Measurements from ENCODE around the gene GALNT7. TPM values are rescaled to one million over a fixed set of nuclear protein-coding genes. Genes with fewer than 3 reads are reported as not detected.
A peak's percentile ranks its signal among the peaks of the same experiment; 100 is the strongest.

Gene GALNT7
- total RNA-seq, 1 experiment from 2014 or later = 156 TPM

- intact Hi-C loops (cut with micrococcal nuclease; ENCODE audit: unreplicated experiment) (no loop called here), in situ Hi-C loops (cut with HindIII; ENCODE audit: low pct_unique_long_range_greater_than_20kb, low sequenced_read_pairs) (no loop called here)
- H3K4me3 ChIP-seq (ENCODE audit: low read depth in 2 of 2, low read length in 2 of 2) = no peak overlapping the region
- H3K9me3 ChIP-seq (ENCODE audit: control insufficient read depth, insufficient read depth, low read depth, low read length) = no peaks in the 10 kb centered on the region
- ChIA-PET POLR2A (no interaction called here), CTCF (no interaction called here)
- TF ChIP-seq, protein P1, sequence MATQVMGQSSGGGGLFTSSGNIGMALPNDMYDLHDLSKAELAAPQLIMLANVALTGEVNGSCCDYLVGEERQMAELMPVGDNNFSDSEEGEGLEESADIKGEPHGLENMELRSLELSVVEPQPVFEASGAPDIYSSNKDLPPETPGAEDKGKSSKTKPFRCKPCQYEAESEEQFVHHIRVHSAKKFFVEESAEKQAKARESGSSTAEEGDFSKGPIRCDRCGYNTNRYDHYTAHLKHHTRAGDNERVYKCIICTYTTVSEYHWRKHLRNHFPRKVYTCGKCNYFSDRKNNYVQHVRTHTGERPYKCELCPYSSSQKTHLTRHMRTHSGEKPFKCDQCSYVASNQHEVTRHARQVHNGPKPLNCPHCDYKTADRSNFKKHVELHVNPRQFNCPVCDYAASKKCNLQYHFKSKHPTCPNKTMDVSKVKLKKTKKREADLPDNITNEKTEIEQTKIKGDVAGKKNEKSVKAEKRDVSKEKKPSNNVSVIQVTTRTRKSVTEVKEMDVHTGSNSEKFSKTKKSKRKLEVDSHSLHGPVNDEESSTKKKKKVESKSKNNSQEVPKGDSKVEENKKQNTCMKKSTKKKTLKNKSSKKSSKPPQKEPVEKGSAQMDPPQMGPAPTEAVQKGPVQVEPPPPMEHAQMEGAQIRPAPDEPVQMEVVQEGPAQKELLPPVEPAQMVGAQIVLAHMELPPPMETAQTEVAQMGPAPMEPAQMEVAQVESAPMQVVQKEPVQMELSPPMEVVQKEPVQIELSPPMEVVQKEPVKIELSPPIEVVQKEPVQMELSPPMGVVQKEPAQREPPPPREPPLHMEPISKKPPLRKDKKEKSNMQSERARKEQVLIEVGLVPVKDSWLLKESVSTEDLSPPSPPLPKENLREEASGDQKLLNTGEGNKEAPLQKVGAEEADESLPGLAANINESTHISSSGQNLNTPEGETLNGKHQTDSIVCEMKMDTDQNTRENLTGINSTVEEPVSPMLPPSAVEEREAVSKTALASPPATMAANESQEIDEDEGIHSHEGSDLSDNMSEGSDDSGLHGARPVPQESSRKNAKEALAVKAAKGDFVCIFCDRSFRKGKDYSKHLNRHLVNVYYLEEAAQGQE (IDR thresholded peaks at IDR 0.05; ENCODE audit: insufficient read depth in 1 of 2, low read depth in 2 of 2, low read length in 1 of 2) = no peak
- TF ChIP-seq SIN3A (IDR thresholded peaks at IDR 0.05; ENCODE audit: borderline replicate concordance, insufficient read depth, low read depth, low read length) = no peak
- TF ChIP-seq, protein P2, sequence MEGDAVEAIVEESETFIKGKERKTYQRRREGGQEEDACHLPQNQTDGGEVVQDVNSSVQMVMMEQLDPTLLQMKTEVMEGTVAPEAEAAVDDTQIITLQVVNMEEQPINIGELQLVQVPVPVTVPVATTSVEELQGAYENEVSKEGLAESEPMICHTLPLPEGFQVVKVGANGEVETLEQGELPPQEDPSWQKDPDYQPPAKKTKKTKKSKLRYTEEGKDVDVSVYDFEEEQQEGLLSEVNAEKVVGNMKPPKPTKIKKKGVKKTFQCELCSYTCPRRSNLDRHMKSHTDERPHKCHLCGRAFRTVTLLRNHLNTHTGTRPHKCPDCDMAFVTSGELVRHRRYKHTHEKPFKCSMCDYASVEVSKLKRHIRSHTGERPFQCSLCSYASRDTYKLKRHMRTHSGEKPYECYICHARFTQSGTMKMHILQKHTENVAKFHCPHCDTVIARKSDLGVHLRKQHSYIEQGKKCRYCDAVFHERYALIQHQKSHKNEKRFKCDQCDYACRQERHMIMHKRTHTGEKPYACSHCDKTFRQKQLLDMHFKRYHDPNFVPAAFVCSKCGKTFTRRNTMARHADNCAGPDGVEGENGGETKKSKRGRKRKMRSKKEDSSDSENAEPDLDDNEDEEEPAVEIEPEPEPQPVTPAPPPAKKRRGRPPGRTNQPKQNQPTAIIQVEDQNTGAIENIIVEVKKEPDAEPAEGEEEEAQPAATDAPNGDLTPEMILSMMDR (IDR thresholded peaks at IDR 0.05) = no peak
- no peak for TF ChIP-seq POLR2AphosphoS5 (IDR thresholded peaks at IDR 0.05; ENCODE audit: low read depth, low read length)
- TF ChIP-seq TCF7L2 (IDR thresholded peaks at IDR 0.05; ENCODE audit: low read depth, low read length) = no peak
- no peak overlapping the region for H3K27ac ChIP-seq (ENCODE audit: low read length)
- no peaks in the 10 kb centered on the region for H3K27me3 ChIP-seq (ENCODE audit: control insufficient read depth, insufficient read depth, low read length)
- no TSS peak for BruUV-seq (replicated peaks)
- peaks cover 12% of the 10 kb centered on the region for H3K4me1 ChIP-seq (ENCODE audit: control insufficient read depth, insufficient read depth, low read length)
- ATAC-seq (no peak), DNase-seq (ENCODE audit: low read depth, low spot score) (no peak)
- no peaks in the 10 kb centered on the region; the same call in 1 of the 2 replicates for H3K36me3 ChIP-seq (ENCODE audit: control insufficient read depth, insufficient read depth, low read length)
These were observed 106.5 kb downstream of the GALNT7 start for GRCh38 chr4:173275150-173275549.

- H3K4me1 ChIP-seq (ENCODE audit: control insufficient read depth, insufficient read depth, low read length) = peaks cover 3% of the 10 kb centered on the region; the same call in 1 of the 2 replicates
- DNase-seq (ENCODE audit: low read depth, low spot score) (no peak), ATAC-seq (no peak)
- ChIA-PET CTCF (no interaction called here), POLR2A (no interaction called here)
- H3K9me3 ChIP-seq (ENCODE audit: control insufficient read depth, insufficient read depth, low read depth, low read length) = no peaks in the 10 kb centered on the region
- H3K36me3 ChIP-seq (ENCODE audit: control insufficient read depth, insufficient read depth, low read length) = no peaks in the 10 kb centered on the region; the same call in 1 of the 2 replicates
- BruUV-seq (replicated peaks) = no TSS peak
- no peak overlapping the region for H3K4me3 ChIP-seq (ENCODE audit: low read depth in 2 of 2, low read length in 2 of 2)
- no peaks in the 10 kb centered on the region for H3K27me3 ChIP-seq (ENCODE audit: control insufficient read depth, insufficient read depth, low read length)
- TF ChIP-seq, protein P2 (IDR thresholded peaks at IDR 0.05) = no peak
- no peak for TF ChIP-seq SIN3A (IDR thresholded peaks at IDR 0.05; ENCODE audit: borderline replicate concordance, insufficient read depth, low read depth, low read length)
- no peak for TF ChIP-seq TCF7L2 (IDR thresholded peaks at IDR 0.05; ENCODE audit: low read depth, low read length)
- TF ChIP-seq, protein P1 (IDR thresholded peaks at IDR 0.05; ENCODE audit: insufficient read depth in 1 of 2, low read depth in 2 of 2, low read length in 1 of 2) = no peak
- TF ChIP-seq POLR2AphosphoS5 (IDR thresholded peaks at IDR 0.05; ENCODE audit: low read depth, low read length) = no peak
- in situ Hi-C loops (cut with HindIII; ENCODE audit: low pct_unique_long_range_greater_than_20kb, low sequenced_read_pairs) = no loop called here
- H3K27ac ChIP-seq (ENCODE audit: low read length) = peak overlapping the region; percentile 39; the same call in 1 of the 2 replicates
- intact Hi-C loops (cut with micrococcal nuclease; ENCODE audit: unreplicated experiment) = no loop called here
These were observed 108.7 kb downstream of the GALNT7 start for GRCh38 chr4:173277340-173277739.
